ENCODE results near the gene PCDHB3.
A peak's percentile ranks its signal among the peaks of the same experiment; 100 is the strongest.

DNA sequence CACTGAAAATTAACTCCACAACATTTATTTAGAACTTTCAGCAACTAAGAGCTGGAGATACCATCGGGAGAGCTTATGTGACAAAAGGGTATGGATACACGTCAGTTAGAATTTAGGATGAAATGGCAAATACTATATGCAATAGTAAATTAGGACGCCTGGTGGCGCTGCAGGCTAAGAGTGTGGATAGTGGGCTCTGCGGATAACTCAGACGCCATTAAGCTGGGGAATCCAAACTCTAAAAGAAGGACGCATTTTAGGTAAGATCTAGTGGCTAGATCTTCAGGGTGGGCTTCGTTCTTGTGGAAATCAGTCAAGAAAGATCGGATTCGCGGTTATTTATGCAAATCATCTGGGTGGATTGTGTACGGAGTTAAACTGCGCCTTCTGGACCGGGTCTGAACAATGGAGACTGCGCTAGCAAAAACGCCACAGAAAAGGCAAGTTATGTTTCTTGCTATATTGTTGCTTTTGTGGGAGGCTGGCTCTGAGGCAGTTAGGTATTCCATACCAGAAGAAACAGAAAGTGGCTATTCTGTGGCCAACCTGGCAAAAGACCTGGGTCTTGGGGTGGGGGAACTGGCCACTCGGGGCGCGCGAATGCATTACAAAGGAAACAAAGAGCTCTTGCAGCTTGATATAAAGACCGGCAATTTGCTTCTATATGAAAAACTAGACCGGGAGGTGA lies 34.9 kb downstream of the PCDHB3 start, which contains the start of gene PCDHB5:
- TF ChIP-seq POLR2A (IDR thresholded peaks at IDR 0.05) = no peak
- TF ChIP-seq, protein P1, sequence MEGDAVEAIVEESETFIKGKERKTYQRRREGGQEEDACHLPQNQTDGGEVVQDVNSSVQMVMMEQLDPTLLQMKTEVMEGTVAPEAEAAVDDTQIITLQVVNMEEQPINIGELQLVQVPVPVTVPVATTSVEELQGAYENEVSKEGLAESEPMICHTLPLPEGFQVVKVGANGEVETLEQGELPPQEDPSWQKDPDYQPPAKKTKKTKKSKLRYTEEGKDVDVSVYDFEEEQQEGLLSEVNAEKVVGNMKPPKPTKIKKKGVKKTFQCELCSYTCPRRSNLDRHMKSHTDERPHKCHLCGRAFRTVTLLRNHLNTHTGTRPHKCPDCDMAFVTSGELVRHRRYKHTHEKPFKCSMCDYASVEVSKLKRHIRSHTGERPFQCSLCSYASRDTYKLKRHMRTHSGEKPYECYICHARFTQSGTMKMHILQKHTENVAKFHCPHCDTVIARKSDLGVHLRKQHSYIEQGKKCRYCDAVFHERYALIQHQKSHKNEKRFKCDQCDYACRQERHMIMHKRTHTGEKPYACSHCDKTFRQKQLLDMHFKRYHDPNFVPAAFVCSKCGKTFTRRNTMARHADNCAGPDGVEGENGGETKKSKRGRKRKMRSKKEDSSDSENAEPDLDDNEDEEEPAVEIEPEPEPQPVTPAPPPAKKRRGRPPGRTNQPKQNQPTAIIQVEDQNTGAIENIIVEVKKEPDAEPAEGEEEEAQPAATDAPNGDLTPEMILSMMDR (IDR thresholded peaks at IDR 0.05) = peak in 2 of 5 experiments; percentile 12 to 32

Measured in tibial nerve (tissue), 3 donors.